ENCODE results near the gene SCRN2. TPM values are rescaled to one million over a fixed set of nuclear protein-coding genes. Genes with fewer than 3 reads are reported as not detected.

SCRN2 gene
- total and polyA plus RNA-seq, 2 experiments from 2014 or later = 40.6 to 45.5 TPM

- TF ChIP-seq ZNF462 (CRISPR knock-in tag; IDR thresholded peaks at IDR 0.05) (no peak), POLR2AphosphoS5 (IDR thresholded peaks at IDR 0.05; ENCODE audit: low read depth) (no peak)
- TF ChIP-seq, protein P1, sequence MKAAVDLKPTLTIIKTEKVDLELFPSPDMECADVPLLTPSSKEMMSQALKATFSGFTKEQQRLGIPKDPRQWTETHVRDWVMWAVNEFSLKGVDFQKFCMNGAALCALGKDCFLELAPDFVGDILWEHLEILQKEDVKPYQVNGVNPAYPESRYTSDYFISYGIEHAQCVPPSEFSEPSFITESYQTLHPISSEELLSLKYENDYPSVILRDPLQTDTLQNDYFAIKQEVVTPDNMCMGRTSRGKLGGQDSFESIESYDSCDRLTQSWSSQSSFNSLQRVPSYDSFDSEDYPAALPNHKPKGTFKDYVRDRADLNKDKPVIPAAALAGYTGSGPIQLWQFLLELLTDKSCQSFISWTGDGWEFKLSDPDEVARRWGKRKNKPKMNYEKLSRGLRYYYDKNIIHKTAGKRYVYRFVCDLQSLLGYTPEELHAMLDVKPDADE (IDR thresholded peaks at IDR 0.05) = no peak
Measured at GRCh38 chr17:47879028-47879585, 38.0 kb upstream of the SCRN2 start (continued).

GRCh38 chr17:47878203-47879027, 37.3 kb upstream of the SCRN2 start:
- no peaks in the 10 kb centered on the region; the same call in 1 of the 2 replicates for H4K20me1 ChIP-seq (replicated peaks; ENCODE audit: insufficient read depth)
- H3K27ac ChIP-seq (ENCODE audit: low read depth) = no peak overlapping the region
- no peaks in the 10 kb centered on the region for H3K36me3 ChIP-seq (ENCODE audit: insufficient read depth)
- no peak overlapping the region for H3K27ac Mint-ChIP-seq
- H3K4me1 Mint-ChIP-seq = peaks cover 42% of the 10 kb centered on the region
- peaks cover 20% of the 10 kb centered on the region for H3K27me3 ChIP-seq (ENCODE audit: insufficient read depth)
- peaks cover 3% of the 10 kb centered on the region; the same call in 1 of the 2 replicates for H3F3A ChIP-seq (replicated peaks; ENCODE audit: low read depth)
- ATAC-seq (peak; percentile 20), DNase-seq (ENCODE audit: low spot score) (peak; percentile 11)
- no peaks in the 10 kb centered on the region for H3K9me2 ChIP-seq (ENCODE audit: insufficient read depth)
- no peak overlapping the region for H3K4me3 Mint-ChIP-seq
- H3K4me1 ChIP-seq (ENCODE audit: insufficient read depth) = peaks cover 32% of the 10 kb centered on the region
- H3K4me3 ChIP-seq = no peak overlapping the region
- H3K4me2 ChIP-seq = no peak overlapping the region
- H3K27me3 Mint-ChIP-seq (ENCODE audit: insufficient read depth, low read depth, poor library complexity) = peaks cover 22% of the 10 kb centered on the region
- H2AFZ ChIP-seq = no peak overlapping the region
- no peaks in the 10 kb centered on the region for H3K9me3 Mint-ChIP-seq
- H3K36me3 Mint-ChIP-seq (ENCODE audit: low read depth) = no peaks in the 10 kb centered on the region
- no peaks in the 10 kb centered on the region for H3K79me2 ChIP-seq (replicated peaks; ENCODE audit: insufficient read depth)
- TF ChIP-seq STAT1 (IDR thresholded peaks at IDR 0.05; ENCODE audit: unreplicated experiment) (no peak), NANOG (IDR thresholded peaks at IDR 0.05; ENCODE audit: borderline replicate concordance) (no peak)
- TF ChIP-seq, protein P2, sequence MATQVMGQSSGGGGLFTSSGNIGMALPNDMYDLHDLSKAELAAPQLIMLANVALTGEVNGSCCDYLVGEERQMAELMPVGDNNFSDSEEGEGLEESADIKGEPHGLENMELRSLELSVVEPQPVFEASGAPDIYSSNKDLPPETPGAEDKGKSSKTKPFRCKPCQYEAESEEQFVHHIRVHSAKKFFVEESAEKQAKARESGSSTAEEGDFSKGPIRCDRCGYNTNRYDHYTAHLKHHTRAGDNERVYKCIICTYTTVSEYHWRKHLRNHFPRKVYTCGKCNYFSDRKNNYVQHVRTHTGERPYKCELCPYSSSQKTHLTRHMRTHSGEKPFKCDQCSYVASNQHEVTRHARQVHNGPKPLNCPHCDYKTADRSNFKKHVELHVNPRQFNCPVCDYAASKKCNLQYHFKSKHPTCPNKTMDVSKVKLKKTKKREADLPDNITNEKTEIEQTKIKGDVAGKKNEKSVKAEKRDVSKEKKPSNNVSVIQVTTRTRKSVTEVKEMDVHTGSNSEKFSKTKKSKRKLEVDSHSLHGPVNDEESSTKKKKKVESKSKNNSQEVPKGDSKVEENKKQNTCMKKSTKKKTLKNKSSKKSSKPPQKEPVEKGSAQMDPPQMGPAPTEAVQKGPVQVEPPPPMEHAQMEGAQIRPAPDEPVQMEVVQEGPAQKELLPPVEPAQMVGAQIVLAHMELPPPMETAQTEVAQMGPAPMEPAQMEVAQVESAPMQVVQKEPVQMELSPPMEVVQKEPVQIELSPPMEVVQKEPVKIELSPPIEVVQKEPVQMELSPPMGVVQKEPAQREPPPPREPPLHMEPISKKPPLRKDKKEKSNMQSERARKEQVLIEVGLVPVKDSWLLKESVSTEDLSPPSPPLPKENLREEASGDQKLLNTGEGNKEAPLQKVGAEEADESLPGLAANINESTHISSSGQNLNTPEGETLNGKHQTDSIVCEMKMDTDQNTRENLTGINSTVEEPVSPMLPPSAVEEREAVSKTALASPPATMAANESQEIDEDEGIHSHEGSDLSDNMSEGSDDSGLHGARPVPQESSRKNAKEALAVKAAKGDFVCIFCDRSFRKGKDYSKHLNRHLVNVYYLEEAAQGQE (IDR thresholded peaks at IDR 0.05; ENCODE audit: unreplicated experiment) = no peak
